Stimulated activated naive B cell treated with anti-CD40 and anti-IgM and Interleukin-4, amounts not matched to agents 10 μg/mL and 1 μg/mL and 100 μg/mL, for 72 hours (primary cell): ENCODE measurements around the gene IRX3.
A peak's percentile ranks its signal among the peaks of the same experiment; 100 is the strongest.

Experiments used
- ATAC-seq, 2 donors: fragments of 150-1000 bp; cut with Tn5 transposase; replicated peaks; 2 replicates each; pipeline ENCODE4 v1.10.0; 2021; ENCODE audit warnings: moderate library complexity in 1 of 2
- DNase-seq: peaks from one replicate; pipeline ENCODE4 v3.0.0; 2021
- H3K27ac Mint-ChIP-seq: one replicate; pipeline ENCODE4 v1.8.0; 2022; ENCODE audit warnings: mild to moderate bottlenecking, mixed read lengths
- H3K27me3 Mint-ChIP-seq, 2 donors: one replicate each; pipeline ENCODE4 v1.8.0; 2022; ENCODE audit warnings: mixed read lengths in 2 of 2
- H3K36me3 Mint-ChIP-seq, 2 donors: one replicate each; pipeline ENCODE4 v1.8.0; 2022; ENCODE audit warnings: mixed read lengths in 2 of 2, mild to moderate bottlenecking in 1 of 2
- H3K4me1 Mint-ChIP-seq, 2 donors: one replicate each; pipeline ENCODE4 v1.8.0; 2022; ENCODE audit warnings: mixed read lengths in 2 of 2, mild to moderate bottlenecking in 1 of 2
- H3K4me3 Mint-ChIP-seq, 2 donors: one replicate each; pipeline ENCODE4 v1.8.0; 2022; ENCODE audit warnings: mild to moderate bottlenecking in 2 of 2, mixed read lengths in 2 of 2, moderate library complexity in 1 of 2
- H3K9me3 Mint-ChIP-seq, 2 donors: one replicate each; pipeline ENCODE4 v1.8.0; 2022; ENCODE audit warnings: mixed read lengths in 2 of 2, mild to moderate bottlenecking in 1 of 2

IRX3 gene

DNA sequence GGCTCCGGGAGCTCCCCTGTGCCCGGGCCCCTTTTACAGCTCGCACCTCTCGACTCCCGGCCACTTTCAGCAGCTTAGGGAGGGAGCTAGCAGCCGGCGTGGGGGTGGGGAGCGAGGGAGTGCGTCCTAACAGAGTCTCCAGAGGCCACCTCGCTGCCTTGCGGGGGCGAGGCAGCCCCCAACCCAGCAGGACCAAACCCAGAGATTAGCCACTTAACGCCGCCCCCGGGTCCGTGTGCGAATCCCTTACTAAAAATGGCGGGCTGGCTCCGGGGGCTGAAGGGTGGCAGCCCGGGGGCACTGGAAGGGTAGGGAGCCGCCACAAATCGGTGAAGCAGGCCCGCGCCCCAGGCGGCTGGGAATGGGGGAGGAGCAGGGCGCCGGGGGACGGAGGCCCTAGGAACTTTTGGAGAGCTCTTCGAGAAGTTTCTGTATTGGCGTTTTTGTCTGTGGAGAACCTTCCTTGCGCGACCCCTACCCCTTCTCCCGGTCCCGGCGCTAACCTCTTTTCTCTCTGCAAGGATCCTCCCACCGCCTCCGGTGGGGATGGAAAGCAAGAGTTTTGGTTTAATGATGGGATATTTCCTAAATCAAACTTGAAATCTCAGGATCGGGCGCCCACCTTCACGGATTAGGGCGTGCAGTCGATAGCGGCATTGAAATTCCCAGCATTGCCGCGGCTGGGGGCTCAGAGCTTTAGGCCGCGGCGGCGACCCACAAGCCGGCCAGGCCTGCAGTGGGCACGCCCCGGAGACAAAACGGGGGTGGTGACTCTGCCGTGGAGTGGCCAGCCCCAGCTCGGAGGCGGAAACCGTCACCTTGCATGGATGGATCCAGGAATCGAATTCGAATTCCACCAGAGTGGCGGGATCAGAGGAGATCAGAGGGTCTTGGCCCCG, 793 bp upstream of the IRX3 start:
- peaks cover 0 to 3% of the 10 kb centered on the region in 2 donors for H3K9me3 Mint-ChIP-seq
- peak overlapping the region; percentile 62 for H3K27ac Mint-ChIP-seq
- ATAC-seq, result no peak
- H3K27me3 Mint-ChIP-seq, result peaks cover 69 to 94% of the 10 kb centered on the region in 2 donors
- H3K4me1 Mint-ChIP-seq, result peaks cover 32 to 48% of the 10 kb centered on the region in 2 donors
- peaks cover 16 to 18% of the 10 kb centered on the region in 2 donors for H3K36me3 Mint-ChIP-seq
- no peak for DNase-seq
- peak overlapping the region in 1 of 2 donors; percentile 17 for H3K4me3 Mint-ChIP-seq

- H3K27me3 Mint-ChIP-seq, result peaks cover 75 to 94% of the 10 kb centered on the region in 2 donors
- H3K4me1 Mint-ChIP-seq, result peaks cover 33 to 59% of the 10 kb centered on the region in 2 donors
- ATAC-seq (peak in 1 of 2 donors; percentile 27), DNase-seq (no peak)
- peaks cover 16 to 18% of the 10 kb centered on the region in 2 donors for H3K36me3 Mint-ChIP-seq
- peak overlapping the region; percentile 93 for H3K27ac Mint-ChIP-seq
- peak overlapping the region; percentile 71 to 78 for H3K4me3 Mint-ChIP-seq
- H3K9me3 Mint-ChIP-seq, result peaks cover 0 to 3% of the 10 kb centered on the region in 2 donors
Measured at GRCh38 chr16:54286090-54286365, 559 bp downstream of the IRX3 start.

- peak overlapping the region; percentile 92 for H3K27ac Mint-ChIP-seq
- ATAC-seq (no peak), DNase-seq (no peak)
- H3K27me3 Mint-ChIP-seq, result peaks cover 75 to 94% of the 10 kb centered on the region in 2 donors
- H3K4me1 Mint-ChIP-seq, result peaks cover 30 to 58% of the 10 kb centered on the region in 2 donors
- peaks cover 13 to 18% of the 10 kb centered on the region in 2 donors for H3K36me3 Mint-ChIP-seq
- peak overlapping the region; percentile 63 to 65 for H3K4me3 Mint-ChIP-seq
- H3K9me3 Mint-ChIP-seq, result peaks cover 0 to 3% of the 10 kb centered on the region in 2 donors
Measured at GRCh38 chr16:54285414-54286089, 1.0 kb downstream of the IRX3 start.

GRCh38 chr16:54284931-54285413, 1.6 kb downstream of the IRX3 start:
- peaks cover 10 to 18% of the 10 kb centered on the region in 2 donors for H3K36me3 Mint-ChIP-seq
- peak overlapping the region; percentile 92 for H3K27ac Mint-ChIP-seq
- peaks cover 76 to 94% of the 10 kb centered on the region in 2 donors for H3K27me3 Mint-ChIP-seq
- H3K9me3 Mint-ChIP-seq, result peaks cover 0 to 3% of the 10 kb centered on the region in 2 donors
- H3K4me3 Mint-ChIP-seq, result peak overlapping the region; percentile 63 to 65
- peaks cover 28 to 56% of the 10 kb centered on the region in 2 donors for H3K4me1 Mint-ChIP-seq
- DNase-seq (no peak), ATAC-seq (no peak)

GRCh38 chr16:54284319-54284930, 2.2 kb downstream of the IRX3 start:
- Mint-ChIP-seq H3K36me3 (peaks cover 7 to 15% of the 10 kb centered on the region in 2 donors), H3K27me3 (peaks cover 76 to 94% of the 10 kb centered on the region in 2 donors), H3K9me3 (peaks cover 0 to 3% of the 10 kb centered on the region in 2 donors), H3K4me1 (peaks cover 26 to 50% of the 10 kb centered on the region in 2 donors), H3K27ac (peak overlapping the region; percentile 14), H3K4me3 (peak overlapping the region in 1 of 2 donors; percentile 19)
- no peak for ATAC-seq
- DNase-seq, result no peak

GRCh38 chr16:54283725-54284318, 2.8 kb downstream of the IRX3 start:
- peak overlapping the region in 1 of 2 donors; percentile 19 for H3K4me3 Mint-ChIP-seq
- ATAC-seq, result no peak
- DNase-seq, result no peak
- peaks cover 24 to 49% of the 10 kb centered on the region in 2 donors for H3K4me1 Mint-ChIP-seq
- peak overlapping the region; percentile 57 for H3K27ac Mint-ChIP-seq
- peaks cover 75 to 90% of the 10 kb centered on the region in 2 donors for H3K27me3 Mint-ChIP-seq
- H3K9me3 Mint-ChIP-seq, result peaks cover 0 to 3% of the 10 kb centered on the region in 2 donors
- peaks cover 6 to 15% of the 10 kb centered on the region in 2 donors for H3K36me3 Mint-ChIP-seq

GRCh38 chr16:54282928-54283724, 3.5 kb downstream of the IRX3 start:
- peaks cover 69 to 83% of the 10 kb centered on the region in 2 donors for H3K27me3 Mint-ChIP-seq
- H3K4me3 Mint-ChIP-seq, result peak overlapping the region; percentile 54 to 59

DNA sequence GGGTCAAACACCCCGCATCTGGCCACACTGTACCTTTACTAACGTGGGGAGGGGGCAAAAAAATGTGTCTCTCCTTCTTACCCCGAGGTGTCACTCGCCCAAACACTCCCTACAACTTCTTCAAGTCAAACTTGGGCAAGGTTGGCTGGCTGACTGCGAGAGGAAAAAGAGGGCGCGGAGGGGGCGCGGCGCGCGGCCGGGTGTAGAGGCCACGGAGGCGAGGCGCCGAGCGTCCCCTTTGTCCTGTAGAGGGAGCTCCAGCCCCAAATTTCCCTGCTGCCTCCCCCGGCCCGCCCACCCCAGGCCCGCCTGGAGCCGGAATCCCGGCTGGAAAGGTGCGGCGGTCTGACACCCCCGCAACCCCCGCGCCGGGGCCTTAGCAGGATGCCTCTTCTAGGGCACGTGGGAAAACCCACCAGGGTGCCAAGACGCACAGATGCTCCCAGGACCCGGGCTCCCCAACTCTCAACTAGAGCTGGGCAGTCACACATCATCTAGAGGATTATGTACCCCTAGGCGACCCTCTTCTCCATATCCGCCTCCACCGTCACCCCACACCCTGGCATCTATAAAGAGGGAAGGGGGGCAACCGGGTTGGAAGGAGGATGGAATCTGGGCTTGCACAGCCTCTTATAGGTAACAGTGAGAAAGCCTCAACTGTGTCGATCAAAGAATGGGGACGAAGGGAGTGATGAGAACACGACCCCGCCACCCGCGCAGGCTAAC, 4.2 kb downstream of the IRX3 start:
- H3K27ac Mint-ChIP-seq, result peak overlapping the region; percentile 82
- ATAC-seq, result peak in 1 of 2 donors; percentile 38
- H3K27me3 Mint-ChIP-seq, result peaks cover 65 to 75% of the 10 kb centered on the region in 2 donors
- peak overlapping the region; percentile 41 to 62 for H3K4me3 Mint-ChIP-seq
- peaks cover 6 to 11% of the 10 kb centered on the region in 2 donors for H3K36me3 Mint-ChIP-seq
- H3K4me1 Mint-ChIP-seq, result peaks cover 20 to 44% of the 10 kb centered on the region in 2 donors
- H3K9me3 Mint-ChIP-seq, result peaks cover 0 to 3% of the 10 kb centered on the region in 2 donors
- no peak for DNase-seq

More at GRCh38 chr16:54282928-54283724, 3.5 kb downstream of the IRX3 start:
- H3K36me3 Mint-ChIP-seq, result peaks cover 6 to 11% of the 10 kb centered on the region in 2 donors
- ATAC-seq, result no peak
- peak overlapping the region; percentile 82 for H3K27ac Mint-ChIP-seq
- DNase-seq, result no peak
- H3K9me3 Mint-ChIP-seq, result peaks cover 0 to 3% of the 10 kb centered on the region in 2 donors
- peaks cover 20 to 44% of the 10 kb centered on the region in 2 donors for H3K4me1 Mint-ChIP-seq

- peak overlapping the region; percentile 82 for H3K27ac Mint-ChIP-seq
- ATAC-seq (no peak), DNase-seq (no peak)
- peaks cover 60 to 68% of the 10 kb centered on the region in 2 donors for H3K27me3 Mint-ChIP-seq
- peaks cover 6 to 11% of the 10 kb centered on the region in 2 donors for H3K36me3 Mint-ChIP-seq
- peak overlapping the region in 1 of 2 donors; percentile 41 for H3K4me3 Mint-ChIP-seq
- H3K9me3 Mint-ChIP-seq, result peaks cover 0 to 3% of the 10 kb centered on the region in 2 donors
- peaks cover 20 to 43% of the 10 kb centered on the region in 2 donors for H3K4me1 Mint-ChIP-seq
Measured at GRCh38 chr16:54281535-54282201, 4.9 kb downstream of the IRX3 start.

DNA sequence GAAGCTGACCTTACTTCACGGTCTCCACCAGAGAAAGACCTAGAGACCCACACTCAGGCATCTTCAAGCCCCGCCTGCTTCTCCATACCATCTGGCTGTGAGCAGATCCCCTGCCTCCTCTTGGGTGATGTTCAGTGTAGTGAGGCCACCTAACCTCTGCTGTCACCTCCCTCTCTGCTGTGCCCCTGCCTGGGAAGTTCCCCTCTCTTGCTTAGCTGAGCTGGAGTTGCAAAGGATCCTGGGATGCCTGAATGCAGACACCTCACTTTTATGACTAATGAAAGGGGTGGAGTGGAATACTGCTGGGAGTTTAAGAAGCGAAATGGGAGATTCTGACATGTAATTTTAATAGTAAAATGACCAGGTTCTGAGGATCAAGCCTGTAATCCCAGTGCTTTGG, 5.8 kb downstream of the IRX3 start:
- H3K27me3 Mint-ChIP-seq, result peaks cover 54 to 61% of the 10 kb centered on the region in 2 donors
- DNase-seq (no peak), ATAC-seq (peak in 1 of 2 donors; percentile 43)
- H3K36me3 Mint-ChIP-seq, result peaks cover 6 to 7% of the 10 kb centered on the region in 2 donors
- H3K9me3 Mint-ChIP-seq, result peaks cover 0 to 3% of the 10 kb centered on the region in 2 donors
- no peak overlapping the region for H3K4me3 Mint-ChIP-seq
- H3K4me1 Mint-ChIP-seq, result peaks cover 17 to 36% of the 10 kb centered on the region in 2 donors
- peak overlapping the region; percentile 56 for H3K27ac Mint-ChIP-seq

- Mint-ChIP-seq H3K9me3 (peaks cover 0 to 3% of the 10 kb centered on the region in 2 donors), H3K27ac (no peak overlapping the region), H3K4me1 (peaks cover 5 to 20% of the 10 kb centered on the region in 2 donors), H3K27me3 (peaks cover 38 to 49% of the 10 kb centered on the region in 2 donors), H3K4me3 (no peak overlapping the region), H3K36me3 (peaks cover 0 to 1% of the 10 kb centered on the region in 2 donors)
- ATAC-seq (no peak), DNase-seq (no peak)
Measured at GRCh38 chr16:54277845-54278703, 8.5 kb downstream of the IRX3 start.
